Measurements from ENCODE around the gene WEE2. TPM values are rescaled to one million over a fixed set of nuclear protein-coding genes. Genes with fewer than 3 reads are reported as not detected.

The WEE2 gene
- not detected for total RNA-seq

DNA sequence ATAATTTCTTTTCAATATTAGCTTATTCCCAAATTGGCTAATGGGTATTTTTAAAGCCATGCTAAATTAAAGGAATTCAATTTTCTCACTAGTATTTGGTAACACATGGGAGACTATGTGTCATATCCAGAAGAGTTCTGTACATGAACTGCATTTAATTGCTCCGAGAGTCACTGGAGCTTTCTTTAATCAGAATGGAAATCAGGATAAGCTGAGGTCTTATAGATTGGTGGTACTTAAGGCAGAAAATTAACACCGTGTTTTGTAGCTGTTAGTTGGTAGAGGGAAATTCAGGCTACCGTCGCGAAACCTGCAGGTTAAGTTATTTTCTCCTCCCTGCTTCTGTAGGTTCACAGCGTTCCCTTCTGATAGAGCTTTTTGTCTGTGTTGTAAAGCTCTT is at the start of gene WEE2:
Gene WEE2, plus strand, starts transcription at position 3 of the 400 bp plus-strand sequence. CDS start 406 bp downstream, outside the sequence.
- no peak for TF ChIP-seq CTCF (IDR thresholded peaks at IDR 0.05; ENCODE audit: low read depth)

DNA sequence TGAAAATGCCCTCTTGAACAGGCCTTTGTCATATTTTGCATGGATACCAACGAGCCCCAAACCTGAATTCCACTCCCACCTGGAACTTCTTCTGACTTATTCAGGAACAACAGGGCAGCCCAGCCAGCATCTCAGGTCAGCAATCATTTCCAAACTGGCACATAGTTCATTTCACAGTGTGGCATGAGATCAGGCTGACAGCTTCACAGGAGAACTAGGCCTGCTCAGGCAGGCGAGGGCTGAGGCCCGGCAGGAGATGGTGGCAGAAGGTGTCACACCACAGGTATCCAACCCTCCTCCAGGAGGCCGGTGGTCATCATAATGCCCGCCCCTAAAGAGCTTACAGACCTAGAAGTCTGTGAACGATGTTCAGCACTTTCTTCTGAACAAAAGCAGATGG is 48.7 kb upstream of the WEE2 start:
- no peak for TF ChIP-seq CTCF (IDR thresholded peaks at IDR 0.05; ENCODE audit: low read depth)

DNA sequence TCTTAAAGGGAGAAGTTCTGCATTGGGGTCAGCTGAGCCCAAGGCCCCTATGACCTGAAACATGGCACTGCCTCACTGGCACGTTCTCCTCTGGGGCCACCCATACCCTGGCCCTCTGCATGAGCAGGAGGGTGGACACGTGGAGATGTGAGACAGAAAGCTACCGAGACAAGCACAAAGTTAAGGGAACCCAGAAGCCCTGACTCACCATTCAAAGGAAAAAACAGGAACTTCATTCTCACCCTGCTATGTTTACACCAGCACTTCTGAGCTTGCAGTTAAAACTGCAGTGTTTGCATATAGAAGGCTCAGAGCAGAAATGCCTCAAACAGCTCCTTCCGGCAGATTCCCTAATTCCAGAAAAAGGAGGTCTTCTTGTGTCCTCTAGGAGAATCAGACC is 47.9 kb upstream of the WEE2 start:
- TF ChIP-seq CTCF (IDR thresholded peaks at IDR 0.05; ENCODE audit: low read depth) = no peak

DNA sequence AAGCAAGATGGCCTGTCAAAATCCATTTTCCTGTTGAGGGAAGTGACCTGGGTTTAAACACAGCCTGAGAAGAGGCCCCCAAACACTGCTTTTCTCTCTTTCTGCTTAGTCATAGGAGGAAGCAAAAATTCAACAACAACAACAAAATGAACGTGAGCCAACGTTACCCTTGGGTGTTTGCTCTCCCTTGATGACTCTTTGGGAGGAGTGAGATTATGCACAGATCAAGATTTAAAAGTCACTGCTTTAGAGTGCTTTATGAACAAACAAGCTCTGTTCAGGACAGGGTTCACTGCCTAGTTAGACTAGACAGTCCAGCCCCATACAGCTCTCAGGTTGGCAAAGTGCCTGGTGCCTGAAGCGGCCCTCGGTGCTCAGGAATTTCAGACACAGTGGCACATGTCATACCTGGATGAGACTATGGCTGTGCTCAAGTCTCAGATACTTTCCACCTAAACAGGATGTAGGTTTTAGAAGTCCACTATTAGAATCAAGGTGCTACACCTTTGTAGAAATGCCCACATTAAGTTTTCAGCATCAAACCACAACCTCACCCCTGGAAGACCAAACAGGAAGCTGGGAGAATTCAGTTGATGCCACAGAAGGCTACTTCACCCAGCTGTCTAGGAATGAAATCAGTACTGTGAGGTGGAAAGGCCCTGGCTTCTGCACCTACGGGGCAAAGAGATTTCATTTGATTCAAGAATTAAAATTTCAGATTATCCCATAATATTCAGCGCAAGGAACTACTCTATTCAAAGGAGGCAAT is 44.9 kb upstream of the WEE2 start:
- no peak for TF ChIP-seq CTCF (IDR thresholded peaks at IDR 0.05; ENCODE audit: low read depth)

DNA sequence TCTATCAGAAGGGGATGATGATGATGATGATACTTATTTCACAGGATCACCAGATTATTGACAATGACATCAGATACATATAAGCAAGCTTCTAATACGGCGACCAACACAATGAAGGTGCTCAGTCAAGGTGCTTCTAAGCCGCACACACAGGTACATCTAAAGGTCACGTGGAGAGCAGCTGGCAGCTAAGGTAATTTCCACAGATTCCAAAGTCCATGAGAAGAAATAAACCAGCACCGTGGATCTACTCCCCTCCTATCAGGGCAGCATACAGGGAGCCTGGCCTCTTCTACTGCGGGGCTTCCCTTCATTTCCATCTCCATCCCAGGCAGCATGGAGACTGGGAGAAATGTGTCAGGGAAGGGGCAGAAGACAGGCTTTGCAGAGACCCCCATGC is 43.7 kb upstream of the WEE2 start:
- TF ChIP-seq CTCF (IDR thresholded peaks at IDR 0.05; ENCODE audit: low read depth) = no peak

DNA sequence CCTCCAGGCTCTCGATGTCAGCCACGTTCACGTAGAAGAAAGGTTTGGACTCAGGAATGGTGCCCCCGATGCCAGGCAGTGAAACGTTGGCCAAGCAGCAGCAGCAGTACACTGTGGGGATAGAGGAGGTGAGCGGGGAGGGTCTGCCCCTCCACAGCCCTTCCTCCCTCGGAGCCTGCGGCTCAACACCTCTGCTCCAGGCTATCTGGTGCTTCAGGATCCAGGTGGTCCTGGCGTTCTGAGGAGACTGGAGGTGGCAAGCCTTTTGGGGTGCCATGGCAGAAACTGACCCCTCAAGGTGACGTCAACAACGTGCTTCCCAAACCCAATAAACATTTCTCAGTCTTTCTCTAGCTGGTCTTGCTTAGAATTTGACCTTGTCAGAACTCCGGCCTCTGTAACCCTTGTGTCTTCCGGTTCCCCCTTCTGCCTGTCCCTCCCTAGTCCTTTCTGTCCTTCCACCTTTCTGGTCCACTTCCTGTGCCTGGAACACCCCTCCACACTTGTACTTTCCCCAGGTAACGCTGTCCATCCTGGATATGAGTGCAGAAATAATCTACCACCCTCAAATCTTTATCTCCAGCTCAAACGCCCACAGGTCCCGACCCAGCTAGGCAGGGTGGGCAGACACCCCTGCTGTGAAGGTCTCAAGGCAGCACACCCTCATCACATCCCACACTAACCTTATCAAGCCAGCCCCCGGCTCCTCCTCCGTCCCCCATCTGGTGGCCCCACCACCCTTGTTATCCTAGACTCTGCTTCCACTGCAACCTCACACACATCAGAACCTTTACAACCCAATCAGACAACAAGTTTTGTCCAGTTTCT is 42.7 kb upstream of the WEE2 start:
- no peak for TF ChIP-seq CTCF (IDR thresholded peaks at IDR 0.05; ENCODE audit: low read depth)

GRCh38 chr7:141666071-141666470 is 42.1 kb upstream of the WEE2 start:
- TF ChIP-seq CTCF (IDR thresholded peaks at IDR 0.05; ENCODE audit: low read depth) = no peak
